Mucosa of rectum (tissue), 2 donors: ENCODE measurements around the gene BRAP.
A peak's percentile ranks its signal among the peaks of the same experiment; 100 is the strongest.

ENCODE experiments used
- H3K27ac ChIP-seq, 2 donors: one replicate each; pipeline ENCODE4 v1.7.0; 2013; ENCODE audit warnings: inconsistent platforms in 2 of 2, low read depth in 2 of 2, low read length in 2 of 2
- H3K27me3 ChIP-seq, 2 donors: one replicate each; pipeline ENCODE4 v1.7.0; 2013; ENCODE audit warnings: low read length in 2 of 2; ENCODE audit not compliant: control insufficient read depth in 2 of 2, insufficient read depth in 2 of 2
- H3K36me3 ChIP-seq, 2 donors: one replicate each; pipeline ENCODE4 v1.7.0; 2013; ENCODE audit warnings: low read length in 2 of 2; ENCODE audit not compliant: control insufficient read depth in 2 of 2, insufficient read depth in 2 of 2
- H3K4me1 ChIP-seq, 2 donors: one replicate each; pipeline ENCODE4 v1.7.0; 2013; ENCODE audit warnings: low read length in 2 of 2, mild to moderate bottlenecking in 1 of 2; ENCODE audit not compliant: control insufficient read depth in 2 of 2, insufficient read depth in 2 of 2
- H3K4me3 ChIP-seq, 2 donors: one replicate each; pipeline ENCODE4 v1.7.0; 2013; ENCODE audit warnings: low read length in 2 of 2
- H3K9ac ChIP-seq, 2 donors: one replicate each; pipeline ENCODE4 v1.7.0; 2013; ENCODE audit warnings: low read length in 2 of 2, low read depth in 1 of 2, mild to moderate bottlenecking in 1 of 2
- H3K9me3 ChIP-seq, 2 donors: one replicate each; pipeline ENCODE4 v1.7.0; 2013; ENCODE audit warnings: low read length in 2 of 2; ENCODE audit not compliant: control insufficient read depth in 2 of 2
- donor health status: healthy.
- donor health status: Normal muscosa, but diverticular disease.

BRAP gene

GRCh38 chr12:111706145-111706544 is 20.4 kb upstream of the BRAP start:
- Histone ChIP-seq H3K9ac (no peak overlapping the region), H3K36me3 (peaks cover 44 to 52% of the 10 kb centered on the region in 2 donors), H3K27me3 (no peaks in the 10 kb centered on the region), H3K4me1 (no peaks in the 10 kb centered on the region), H3K4me3 (no peak overlapping the region), H3K9me3 (no peaks in the 10 kb centered on the region), H3K27ac (no peak overlapping the region)

DNA sequence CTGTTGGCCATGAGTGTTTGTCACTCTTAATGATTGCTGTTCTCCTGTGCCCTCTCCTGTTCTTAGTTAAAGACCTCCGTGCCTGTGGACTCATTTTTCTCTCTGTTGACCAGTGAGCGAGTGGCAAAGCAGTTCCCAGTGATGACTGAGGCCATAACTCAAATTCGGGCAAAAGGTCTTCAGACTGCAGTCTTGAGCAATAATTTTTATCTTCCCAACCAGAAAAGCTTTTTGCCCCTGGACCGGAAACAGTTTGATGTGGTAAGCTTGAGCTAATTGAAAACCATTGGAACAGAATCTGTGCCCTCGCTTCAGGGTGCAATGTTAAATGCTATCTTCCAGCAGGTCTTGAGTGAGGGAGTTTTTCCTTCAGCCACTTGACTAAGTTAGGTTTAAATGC is 19.9 kb upstream of the BRAP start:
- Histone ChIP-seq H3K27me3 (no peaks in the 10 kb centered on the region), H3K27ac (no peak overlapping the region), H3K4me3 (no peak overlapping the region), H3K36me3 (peaks cover 42 to 54% of the 10 kb centered on the region in 2 donors), H3K9ac (no peak overlapping the region), H3K4me1 (no peaks in the 10 kb centered on the region), H3K9me3 (no peaks in the 10 kb centered on the region)

- Histone ChIP-seq H3K27me3 (no peaks in the 10 kb centered on the region), H3K27ac (no peak overlapping the region), H3K4me3 (no peak overlapping the region), H3K9me3 (no peaks in the 10 kb centered on the region), H3K9ac (no peak overlapping the region), H3K36me3 (peaks cover 19 to 37% of the 10 kb centered on the region in 2 donors), H3K4me1 (no peaks in the 10 kb centered on the region)
These were observed 14.2 kb upstream of the BRAP start for GRCh38 chr12:111699962-111700361.

DNA sequence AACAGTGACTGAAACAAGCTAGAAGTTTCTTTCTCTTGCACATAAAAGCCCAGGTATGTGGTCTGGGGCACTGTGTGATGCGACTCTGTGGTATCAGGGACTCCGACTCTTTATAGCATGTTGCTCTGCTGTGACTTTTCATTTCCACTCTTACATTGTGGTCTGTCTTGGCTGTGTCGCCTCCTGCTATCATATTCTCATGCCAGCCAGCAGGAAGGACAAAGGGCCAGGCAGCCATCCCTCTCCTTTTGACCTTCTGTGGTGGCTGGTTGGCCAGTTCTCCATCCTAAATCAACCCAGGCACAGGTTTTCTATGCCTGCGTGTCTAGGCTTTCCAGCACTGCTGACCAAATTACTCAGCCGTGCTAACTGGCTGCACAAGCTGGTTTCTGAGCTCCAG is 8.1 kb upstream of the BRAP start:
- Histone ChIP-seq H3K4me3 (no peak overlapping the region), H3K9ac (no peak overlapping the region), H3K4me1 (no peaks in the 10 kb centered on the region), H3K27me3 (no peaks in the 10 kb centered on the region), H3K9me3 (no peaks in the 10 kb centered on the region), H3K27ac (no peak overlapping the region), H3K36me3 (peaks cover 27 to 36% of the 10 kb centered on the region in 2 donors)

DNA sequence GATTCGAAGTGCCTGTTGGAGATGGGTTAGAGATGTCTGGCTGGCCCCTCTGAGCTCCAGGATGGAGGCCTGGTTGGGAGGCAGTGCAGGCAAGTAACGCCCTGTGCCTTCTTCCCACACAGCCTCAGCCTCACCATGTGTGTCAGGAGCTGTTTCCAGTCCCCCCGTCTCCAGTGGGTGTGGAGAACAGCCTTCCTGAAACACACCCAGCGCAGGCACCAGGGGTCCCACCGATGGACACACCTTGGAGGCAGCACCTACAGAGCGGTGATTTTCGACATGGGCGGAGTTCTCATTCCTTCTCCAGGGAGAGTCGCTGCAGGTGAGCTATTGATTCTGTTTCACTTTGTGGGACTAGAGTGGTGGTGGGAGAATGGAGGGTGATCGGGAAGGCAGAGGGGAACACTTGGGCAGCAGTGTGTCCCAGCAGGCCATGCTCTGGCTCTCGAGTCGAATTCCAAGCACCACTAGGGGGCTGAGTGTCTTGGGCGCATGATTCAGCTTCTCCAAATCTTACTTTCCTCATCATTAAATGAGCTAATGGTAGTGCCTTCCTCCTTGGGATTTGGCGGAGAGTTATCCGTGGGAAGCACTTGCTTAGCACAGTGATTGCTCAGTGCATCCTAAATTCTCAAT is 6.9 kb upstream of the BRAP start:
- no peaks in the 10 kb centered on the region for H3K4me1 ChIP-seq
- no peak overlapping the region for H3K27ac ChIP-seq
- H3K36me3 ChIP-seq: peaks cover 27 to 33% of the 10 kb centered on the region in 2 donors
- H3K9me3 ChIP-seq: no peaks in the 10 kb centered on the region
- H3K4me3 ChIP-seq: no peak overlapping the region
- H3K9ac ChIP-seq: no peak overlapping the region
- no peaks in the 10 kb centered on the region for H3K27me3 ChIP-seq

DNA sequence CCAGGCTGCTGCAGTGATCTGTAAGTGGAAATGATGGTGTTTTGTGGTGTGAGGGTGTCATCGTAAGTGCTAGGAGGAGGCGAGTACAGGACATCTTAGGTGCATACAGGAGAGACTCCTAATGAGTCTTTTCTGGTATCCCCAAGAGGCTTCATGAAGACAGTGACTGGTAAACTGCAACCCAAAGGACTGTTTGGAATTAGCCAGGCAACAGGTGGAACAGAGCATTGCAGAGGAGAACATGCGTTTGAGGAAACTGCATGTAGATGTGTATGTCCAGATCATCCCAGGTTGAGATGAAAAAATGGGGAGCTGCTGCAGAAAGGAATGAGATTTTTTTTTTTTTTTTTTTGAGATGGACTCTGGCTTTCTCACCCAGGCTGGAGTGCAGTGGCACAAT is 5.5 kb upstream of the BRAP start:
- Histone ChIP-seq H3K4me3 (no peak overlapping the region), H3K27me3 (no peaks in the 10 kb centered on the region), H3K27ac (no peak overlapping the region), H3K9ac (no peak overlapping the region), H3K4me1 (peaks cover 6 to 7% of the 10 kb centered on the region in 2 donors), H3K9me3 (no peaks in the 10 kb centered on the region), H3K36me3 (peaks cover 27 to 33% of the 10 kb centered on the region in 2 donors)

GRCh38 chr12:111687952-111688351 is 2.2 kb upstream of the BRAP start:
- H3K9me3 ChIP-seq: no peaks in the 10 kb centered on the region
- H3K27ac ChIP-seq: no peak overlapping the region
- no peak overlapping the region for H3K9ac ChIP-seq
- H3K36me3 ChIP-seq: peaks cover 8 to 9% of the 10 kb centered on the region in 2 donors
- peaks cover 14 to 18% of the 10 kb centered on the region in 2 donors for H3K4me1 ChIP-seq
- H3K27me3 ChIP-seq: no peaks in the 10 kb centered on the region
- no peak overlapping the region for H3K4me3 ChIP-seq

- Histone ChIP-seq H3K27ac (no peak overlapping the region), H3K27me3 (no peaks in the 10 kb centered on the region), H3K4me1 (peaks cover 14 to 18% of the 10 kb centered on the region in 2 donors), H3K4me3 (peak overlapping the region in 1 of 2 donors; percentile 100), H3K9ac (no peak overlapping the region), H3K9me3 (no peaks in the 10 kb centered on the region), H3K36me3 (peaks cover 7 to 8% of the 10 kb centered on the region in 2 donors)
These were observed 1.5 kb upstream of the BRAP start for GRCh38 chr12:111687255-111687654.

GRCh38 chr12:111686574-111687105 is 884 bp upstream of the BRAP start:
- Histone ChIP-seq H3K4me3 (peak overlapping the region; percentile 100), H3K36me3 (peaks cover 12 to 14% of the 10 kb centered on the region in 2 donors), H3K9ac (peak overlapping the region; percentile 86 to 92), H3K9me3 (no peaks in the 10 kb centered on the region), H3K27me3 (no peaks in the 10 kb centered on the region), H3K4me1 (peaks cover 14 to 18% of the 10 kb centered on the region in 2 donors), H3K27ac (peak overlapping the region; percentile 94 to 97)

- Histone ChIP-seq H3K36me3 (peaks cover 24 to 27% of the 10 kb centered on the region in 2 donors), H3K27ac (peak overlapping the region; percentile 94 to 97)
These were observed 390 bp downstream of the BRAP start for GRCh38 chr12:111685322-111685810.

More at GRCh38 chr12:111685322-111685810, 390 bp downstream of the BRAP start:
- peak overlapping the region; percentile 100 for H3K4me3 ChIP-seq
- H3K9me3 ChIP-seq: no peaks in the 10 kb centered on the region
- H3K9ac ChIP-seq: peak overlapping the region; percentile 86 to 92
- H3K4me1 ChIP-seq: peaks cover 14 to 18% of the 10 kb centered on the region in 2 donors
- no peaks in the 10 kb centered on the region for H3K27me3 ChIP-seq
